GM18499 (cell line): Measurements from ENCODE around the gene KREMEN1.

Source experiments
- ATAC-seq: cut with Tn5 transposase; IDR thresholded peaks from one replicate; pipeline ENCODE4 v1.9.1; 2021; ENCODE audit warnings: moderate number of reproducible peaks; ENCODE audit not compliant: insufficient read depth, unreplicated experiment

The KREMEN1 gene

DNA sequence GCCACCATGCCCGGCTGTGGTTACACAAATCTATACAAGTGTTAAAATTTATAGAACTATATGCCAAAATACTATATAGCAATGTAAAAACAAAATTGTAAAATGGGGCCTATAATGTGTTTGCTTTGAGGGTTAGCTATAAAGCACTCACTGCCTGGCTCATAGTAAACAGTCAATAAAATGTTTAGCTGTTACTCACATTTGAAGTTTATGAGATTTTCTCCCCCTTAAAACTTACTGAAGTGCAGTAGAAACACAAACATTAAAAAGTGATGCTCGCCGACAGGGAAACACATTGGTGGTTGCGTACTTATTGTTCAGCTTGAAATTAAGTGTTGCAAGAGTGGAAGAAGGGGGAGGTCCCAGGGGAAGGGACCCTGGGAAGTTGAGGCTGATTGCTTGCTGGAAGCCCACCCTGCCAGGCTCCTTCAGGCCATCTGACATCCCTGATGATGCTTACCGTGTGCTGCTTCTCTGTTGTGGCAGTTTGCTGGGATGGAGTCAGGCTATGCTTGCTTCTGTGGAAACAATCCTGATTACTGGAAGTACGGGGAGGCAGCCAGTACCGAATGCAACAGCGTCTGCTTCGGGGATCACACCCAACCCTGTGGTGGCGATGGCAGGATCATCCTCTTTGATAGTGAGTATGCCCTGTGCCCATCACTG lies 52.1 kb downstream of the KREMEN1 start:
- no peak for ATAC-seq

- no peak for ATAC-seq
Observed at GRCh38 chr22:29125443-29125778, 52.6 kb downstream of the KREMEN1 start.

DNA sequence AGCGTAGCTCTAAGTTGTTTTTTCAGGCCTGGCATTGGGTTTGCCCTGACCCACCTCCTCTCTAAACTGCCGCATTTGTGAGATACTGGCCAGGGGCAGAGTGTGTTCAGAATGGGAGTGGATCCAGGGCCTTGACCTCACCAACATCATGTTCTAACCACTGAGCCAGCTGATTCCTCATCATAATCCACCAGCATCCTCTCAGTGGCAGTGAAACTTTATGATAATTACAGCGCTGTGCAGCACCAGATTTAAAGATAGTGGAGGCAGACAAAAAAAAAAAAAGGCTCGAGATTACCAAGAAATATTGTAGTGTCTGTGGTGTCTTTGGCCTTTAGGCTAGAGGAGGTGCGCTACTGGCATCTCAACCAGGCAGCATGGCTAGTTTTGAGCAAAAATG lies 53.0 kb downstream of the KREMEN1 start:
- ATAC-seq, result no peak

DNA sequence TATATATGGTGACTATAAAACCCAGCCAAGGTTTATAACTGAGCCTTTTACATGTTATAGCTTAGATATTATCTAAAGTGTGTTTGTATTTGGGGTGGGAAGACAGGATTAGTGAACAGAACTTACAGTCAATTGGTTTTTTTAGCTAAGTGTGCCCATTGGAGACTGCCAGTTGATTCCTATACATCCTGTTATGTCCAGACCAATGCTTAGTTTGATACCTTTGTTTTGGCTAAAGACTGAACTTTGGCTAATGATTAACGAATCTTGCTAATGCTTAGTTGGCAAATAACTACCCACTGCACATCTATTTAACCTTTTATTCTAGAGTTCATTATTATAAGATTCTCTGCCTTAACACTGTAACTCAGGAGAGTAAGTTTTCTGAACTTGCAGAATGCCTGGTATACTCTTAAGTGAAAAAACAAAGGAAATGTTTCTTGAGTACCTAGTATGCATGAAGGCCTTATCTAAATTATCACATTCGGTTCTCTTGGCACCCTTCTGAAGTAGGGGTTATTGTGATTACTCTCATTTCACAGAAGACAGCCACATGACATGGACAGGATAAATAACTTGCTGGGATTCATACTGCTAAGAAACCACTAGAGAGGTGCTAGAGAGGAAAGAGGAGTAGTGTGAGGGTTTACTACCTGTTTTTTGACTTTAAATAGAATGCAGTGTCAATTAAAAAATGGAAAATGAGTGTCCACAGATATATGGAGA lies 54.0 kb downstream of the KREMEN1 start:
- ATAC-seq, result no peak

- ATAC-seq, result no peak
Observed at GRCh38 chr22:29128891-29129807, 56.3 kb downstream of the KREMEN1 start.

DNA sequence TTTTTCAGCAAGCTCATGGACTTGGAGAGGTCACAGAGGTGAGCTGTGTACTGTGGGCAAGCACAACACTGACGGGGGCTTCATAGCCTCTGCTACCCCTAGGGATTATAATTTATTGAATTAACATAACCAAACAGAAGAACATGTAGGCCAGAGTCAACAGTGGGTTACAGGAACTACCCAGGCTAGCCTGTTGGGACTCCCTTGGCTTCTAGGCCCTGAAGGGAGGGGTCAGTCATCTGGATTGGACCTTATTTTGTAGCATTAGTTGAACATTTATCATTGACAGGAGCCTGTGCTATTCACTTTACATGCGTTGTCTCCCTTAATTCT lies 56.9 kb downstream of the KREMEN1 start:
- ATAC-seq, result no peak

DNA sequence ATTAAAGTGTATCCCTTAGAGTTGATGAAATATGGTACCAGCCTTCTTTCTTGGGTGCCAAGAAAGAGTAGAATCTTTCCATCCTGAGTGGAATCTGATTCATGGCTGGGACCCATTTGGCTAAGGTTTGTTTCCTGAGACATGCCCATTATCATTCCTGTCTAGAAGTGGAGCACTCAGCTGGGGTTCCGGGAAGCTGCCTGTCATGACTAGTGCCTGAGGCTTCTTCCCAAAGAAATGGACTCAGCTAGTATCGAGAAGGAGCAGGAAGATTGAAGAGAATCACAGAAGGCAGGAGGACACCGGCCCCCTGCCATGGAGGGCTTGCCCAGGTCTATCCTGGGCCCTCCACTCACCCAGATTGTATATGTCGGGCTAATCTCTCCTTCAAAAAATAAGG lies 57.6 kb downstream of the KREMEN1 start:
- ATAC-seq, result no peak

DNA sequence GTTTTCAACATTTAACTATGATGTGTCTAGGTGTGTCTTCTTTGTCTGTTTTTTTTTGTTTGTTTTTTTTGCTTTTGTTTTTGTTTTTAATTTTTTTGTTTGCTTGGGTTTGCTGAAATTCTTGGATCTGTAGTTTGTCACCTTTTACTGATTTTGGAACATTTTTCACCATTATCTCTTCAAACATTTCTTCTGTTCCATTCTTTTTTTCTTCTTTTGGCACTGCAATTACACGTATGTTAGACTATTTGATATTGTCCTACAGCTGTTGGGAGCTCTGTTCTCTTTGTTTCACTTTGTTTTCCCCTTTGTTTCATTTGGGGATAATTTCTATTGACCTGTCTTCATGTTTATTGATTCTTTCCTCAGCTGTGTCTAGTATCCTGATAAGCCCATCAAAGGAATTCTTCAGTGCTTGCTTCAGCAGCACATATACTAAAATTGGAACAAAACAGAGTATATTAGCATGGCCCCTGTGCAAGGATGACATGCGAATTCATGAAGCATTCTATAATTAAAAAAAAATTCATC lies 60.8 kb downstream of the KREMEN1 start:
- no peak for ATAC-seq

DNA sequence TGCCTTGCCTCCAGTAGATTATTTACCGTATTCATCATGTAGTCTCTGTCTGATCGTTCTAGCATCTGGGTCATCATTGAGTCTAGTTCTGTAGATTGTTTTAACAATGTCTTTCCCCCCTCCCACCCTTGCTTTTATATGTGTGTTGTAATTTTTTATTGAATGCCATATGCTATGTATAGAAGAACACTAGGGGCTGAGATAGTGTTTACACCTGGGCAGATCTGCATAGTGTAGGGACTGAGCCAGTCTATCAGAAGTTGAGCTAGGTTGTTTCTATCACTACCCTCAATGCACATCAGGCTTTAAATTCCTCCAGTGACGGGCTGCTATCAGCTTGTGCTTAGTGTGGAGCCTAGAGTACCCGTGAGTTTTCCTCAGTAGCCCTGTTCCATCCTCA lies 61.6 kb downstream of the KREMEN1 start:
- ATAC-seq, result no peak

DNA sequence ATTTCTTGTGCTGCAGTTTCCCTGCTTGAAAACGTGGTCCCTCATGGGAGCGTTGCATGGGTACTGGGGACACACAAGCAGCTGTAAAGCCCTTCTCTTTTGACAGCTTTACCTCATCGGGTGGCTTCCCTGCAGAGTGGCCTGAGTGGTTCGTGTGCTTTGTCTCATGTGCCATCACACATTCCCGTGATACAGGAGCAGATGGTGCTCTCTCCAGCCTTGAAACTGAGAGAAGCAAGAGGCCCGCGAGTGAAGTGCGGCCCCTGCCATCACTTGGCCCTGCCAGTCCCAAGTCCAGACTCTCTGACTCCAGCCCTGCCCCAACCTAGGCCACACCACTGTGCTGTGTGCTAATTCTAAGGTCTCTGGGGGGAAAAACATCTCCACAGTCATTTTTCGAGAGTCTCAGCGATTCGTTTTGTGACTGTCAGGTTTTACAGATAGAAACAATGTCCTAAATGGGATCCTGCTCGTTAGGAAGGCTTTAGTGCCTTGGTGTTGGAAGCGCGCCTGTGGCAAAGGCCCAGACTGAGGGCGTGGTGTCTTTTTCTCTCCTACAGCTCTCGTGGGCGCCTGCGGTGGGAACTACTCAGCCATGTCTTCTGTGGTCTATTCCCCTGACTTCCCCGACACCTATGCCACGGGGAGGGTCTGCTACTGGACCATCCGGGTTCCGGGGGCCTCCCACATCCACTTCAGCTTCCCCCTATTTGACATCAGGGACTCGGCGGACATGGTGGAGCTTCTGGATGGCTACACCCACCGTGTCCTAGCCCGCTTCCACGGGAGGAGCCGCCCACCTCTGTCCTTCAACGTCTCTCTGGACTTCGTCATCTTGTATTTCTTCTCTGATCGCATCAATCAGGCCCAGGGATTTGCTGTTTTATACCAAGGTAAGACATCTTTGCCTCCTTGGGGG lies 64.2 kb downstream of the KREMEN1 start:
- ATAC-seq, result no peak

DNA sequence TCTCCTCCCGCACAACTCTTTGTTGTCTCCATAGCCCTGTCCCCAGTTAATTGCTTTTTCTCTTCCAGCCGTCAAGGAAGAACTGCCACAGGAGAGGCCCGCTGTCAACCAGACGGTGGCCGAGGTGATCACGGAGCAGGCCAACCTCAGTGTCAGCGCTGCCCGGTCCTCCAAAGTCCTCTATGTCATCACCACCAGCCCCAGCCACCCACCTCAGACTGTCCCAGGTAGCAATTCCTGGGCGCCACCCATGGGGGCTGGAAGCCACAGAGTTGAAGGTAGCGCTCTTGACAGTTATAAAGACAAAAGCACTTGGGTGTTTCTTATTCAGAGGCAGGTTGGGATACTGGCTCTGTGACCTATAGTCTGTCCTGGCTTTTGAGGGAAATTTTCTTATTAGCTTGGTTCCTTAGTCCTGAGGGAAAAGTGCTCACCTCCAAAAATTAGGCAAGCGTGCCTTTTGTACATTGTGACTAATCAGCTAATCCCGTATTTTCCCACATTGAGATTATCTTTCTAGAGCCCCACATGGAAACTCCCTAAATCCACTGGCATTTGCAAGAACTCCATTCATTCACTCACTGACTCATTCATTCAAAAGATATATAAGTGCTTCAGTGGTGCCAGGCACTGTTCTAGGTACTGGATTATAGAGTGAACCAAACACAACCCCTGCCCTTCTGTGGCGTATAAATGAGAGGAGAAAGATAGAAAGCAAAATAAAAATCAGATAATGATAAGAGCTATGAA lies 65.9 kb downstream of the KREMEN1 start:
- no peak for ATAC-seq

DNA sequence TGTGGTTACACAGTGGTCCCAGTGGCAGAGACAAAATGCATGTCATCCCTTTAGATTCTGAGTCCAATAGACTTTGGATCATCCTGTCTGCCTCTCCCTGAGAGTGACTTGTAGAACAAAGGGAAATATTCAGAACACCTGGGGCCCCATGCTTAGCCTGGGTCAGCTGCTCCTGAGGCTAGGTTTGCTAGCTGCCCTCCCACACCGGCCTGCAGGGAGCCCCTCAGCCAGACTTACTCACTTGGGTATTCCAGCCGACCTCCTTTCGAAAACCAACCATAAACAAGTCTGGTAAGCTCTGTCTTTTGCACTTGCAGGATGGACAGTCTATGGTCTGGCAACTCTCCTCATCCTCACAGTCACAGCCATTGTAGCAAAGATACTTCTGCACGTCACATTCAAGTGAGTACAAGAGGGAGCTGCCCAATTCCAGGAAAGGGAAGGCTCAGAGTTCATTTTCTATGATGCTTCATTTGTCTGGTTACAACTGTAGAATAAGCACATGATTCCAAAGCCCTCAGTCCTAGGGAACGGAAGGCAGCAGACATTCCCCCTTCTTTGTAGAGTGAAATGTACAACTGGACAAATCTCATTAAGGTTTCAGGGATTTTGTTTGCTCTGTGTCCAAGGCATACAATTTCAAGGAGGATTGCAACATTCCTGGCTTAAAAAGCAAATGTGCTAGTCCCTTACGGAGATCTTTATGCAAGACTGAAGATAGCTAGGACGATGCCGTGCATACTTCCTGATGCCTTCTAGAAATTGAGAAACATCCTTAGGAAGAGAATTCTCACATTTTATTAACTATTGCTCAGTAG lies 67.3 kb downstream of the KREMEN1 start:
- ATAC-seq, result no peak

- ATAC-seq, result no peak
Observed at GRCh38 chr22:29141078-29141688, 68.3 kb downstream of the KREMEN1 start.

DNA sequence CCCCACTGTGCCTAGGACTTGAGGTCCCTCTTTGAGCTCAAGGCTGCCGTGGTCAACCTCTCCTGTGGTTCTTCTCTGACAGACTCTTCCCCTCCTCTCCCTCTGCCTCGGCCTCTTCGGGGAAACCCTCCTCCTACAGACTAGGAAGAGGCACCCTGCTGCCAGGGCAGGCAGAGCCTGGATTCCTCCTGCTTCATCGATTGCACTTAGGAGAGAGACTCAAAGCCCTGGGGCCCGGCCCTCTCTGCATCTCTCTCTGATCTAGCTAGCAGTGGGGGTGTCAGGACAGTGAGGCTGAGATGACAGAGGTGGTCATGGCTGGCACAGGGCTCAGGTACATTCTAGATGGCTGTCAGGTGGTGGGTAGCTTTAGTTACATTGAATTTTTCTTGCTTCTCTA lies 69.3 kb downstream of the KREMEN1 start:
- no peak for ATAC-seq

- ATAC-seq, result no peak
Observed at GRCh38 chr22:29143941-29144785, 71.3 kb downstream of the KREMEN1 start.

GRCh38 chr22:29144786-29145160 lies 71.9 kb downstream of the KREMEN1 start:
- no peak for ATAC-seq

DNA sequence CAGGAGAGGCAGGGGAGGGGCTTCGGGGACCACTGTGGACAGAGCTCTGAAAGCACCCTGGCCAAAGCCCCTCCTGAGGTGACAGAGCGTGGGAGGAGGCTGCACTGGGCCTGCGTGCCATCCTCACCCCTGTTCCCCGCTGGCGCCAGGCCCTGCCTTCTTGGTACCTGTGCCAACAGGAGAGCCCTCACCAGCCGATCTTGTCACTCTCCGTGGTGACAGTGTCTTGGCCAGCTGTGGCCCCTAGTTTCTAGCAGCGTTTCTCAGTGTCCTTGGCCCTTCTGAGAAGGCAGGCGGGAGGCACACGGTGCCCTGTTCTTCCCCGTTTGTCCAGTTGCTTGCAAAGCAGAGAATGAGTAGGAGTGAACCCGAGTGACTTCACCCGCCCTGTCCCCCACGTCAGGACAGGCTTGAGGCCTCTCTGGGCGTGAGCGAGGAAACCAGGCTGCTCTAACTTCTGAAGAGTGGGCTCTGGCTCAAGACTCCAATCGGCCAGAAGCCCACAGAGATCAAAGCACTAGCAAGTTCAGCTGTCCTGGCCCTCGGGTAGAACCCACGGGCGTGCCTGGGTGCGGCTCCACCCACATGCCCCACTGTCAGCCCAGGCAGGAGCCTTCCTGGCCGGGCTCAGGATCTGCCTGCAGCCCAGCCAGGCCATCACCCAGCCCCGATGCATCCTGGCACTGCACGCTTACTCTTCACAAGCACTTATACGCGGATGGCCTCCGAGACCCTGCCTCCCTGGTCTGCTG lies 72.7 kb downstream of the KREMEN1 start:
- no peak for ATAC-seq
